Calu3 (cell line): ENCODE results near the gene PACS2. TPM values are rescaled to one million over a fixed set of nuclear protein-coding genes. Genes with fewer than 3 reads are reported as not detected.
"Not testable (repeated sequence)": the region's sequence is repeated elsewhere in the genome, so short reads cannot be mapped to it uniquely, and the experiment has no call there.

Experiments
- BruUV-seq: library from RNA; stranded (reverse); fragments of 400-500 nt; replicated peaks from 2 replicates; lab custom pipeline; 2021; lab: Mats Ljungman, UMichigan
- CTCF ChIA-PET: fragments of 300-600 bp; sonication (Branson Sonifier 250); formaldehyde crosslinking; loops from one replicate; lab custom pipeline; 2022; ENCODE audit warnings: antibody characterized with exemption; lab: Charles Lee
- DNase-seq: peaks from one replicate; pipeline ENCODE4 v3.0.0; 2022
- H3K27ac Mint-ChIP-seq: one replicate; pipeline ENCODE4 v1.8.0; 2022; ENCODE audit warnings: mixed read lengths; ENCODE audit not compliant: unreplicated experiment
- H3K27me3 Mint-ChIP-seq: one replicate; pipeline ENCODE4 v1.8.0; 2022; ENCODE audit warnings: mixed read lengths; ENCODE audit not compliant: unreplicated experiment
- H3K36me3 Mint-ChIP-seq: one replicate; pipeline ENCODE4 v1.8.0; 2022; ENCODE audit warnings: mild to moderate bottlenecking, moderate library complexity, mixed read lengths; ENCODE audit not compliant: insufficient read depth, unreplicated experiment
- H3K4me1 Mint-ChIP-seq: one replicate; pipeline ENCODE4 v1.8.0; 2022; ENCODE audit warnings: mild to moderate bottlenecking, low read depth, mixed read lengths; ENCODE audit not compliant: unreplicated experiment
- H3K4me3 Mint-ChIP-seq: one replicate; pipeline ENCODE4 v1.8.0; 2022; ENCODE audit warnings: mild to moderate bottlenecking, low read depth, moderate library complexity, mixed read lengths; ENCODE audit not compliant: unreplicated experiment
- H3K9me3 Mint-ChIP-seq: one replicate; pipeline ENCODE4 v1.8.0; 2022; ENCODE audit warnings: low read depth, mixed read lengths; ENCODE audit not compliant: unreplicated experiment
- CTCF ChIP-seq: fragments of 200-600 bp; IDR thresholded peaks from one replicate; pipeline ENCODE4 v1.8.0; 2022; ENCODE audit warnings: antibody characterized with exemption; ENCODE audit not compliant: unreplicated experiment
- intact Hi-C: fragments of 100-400 bp; cut with micrococcal nuclease; formaldehyde crosslinking; loops from one replicate; pipeline ENCODE4 v1.10.0; 2022; ENCODE audit not compliant: unreplicated experiment
- total RNA-seq: library from RNA; stranded (reverse); gene quantifications from 2 replicates; pipeline ENCODE4 v1.2.3, GENCODE V29; 2022

Gene PACS2
- total RNA-seq, 1 experiment from 2014 or later = 77.3 TPM

GRCh38 chr14:105326568-105326867 is 12.0 kb downstream of the PACS2 start:
- H3K27ac Mint-ChIP-seq = no peak overlapping the region
- no peaks in the 10 kb centered on the region for H3K9me3 Mint-ChIP-seq
- no peak overlapping the region for H3K4me3 Mint-ChIP-seq
- CTCF ChIA-PET = no interaction called here
- DNase-seq = no peak
- intact Hi-C loops = no loop called here
- H3K4me1 Mint-ChIP-seq = peaks cover 9% of the 10 kb centered on the region
- peaks cover 10% of the 10 kb centered on the region for H3K36me3 Mint-ChIP-seq
- H3K27me3 Mint-ChIP-seq = no peaks in the 10 kb centered on the region
- no peak for TF ChIP-seq CTCF
- BruUV-seq = no TSS peak

DNA sequence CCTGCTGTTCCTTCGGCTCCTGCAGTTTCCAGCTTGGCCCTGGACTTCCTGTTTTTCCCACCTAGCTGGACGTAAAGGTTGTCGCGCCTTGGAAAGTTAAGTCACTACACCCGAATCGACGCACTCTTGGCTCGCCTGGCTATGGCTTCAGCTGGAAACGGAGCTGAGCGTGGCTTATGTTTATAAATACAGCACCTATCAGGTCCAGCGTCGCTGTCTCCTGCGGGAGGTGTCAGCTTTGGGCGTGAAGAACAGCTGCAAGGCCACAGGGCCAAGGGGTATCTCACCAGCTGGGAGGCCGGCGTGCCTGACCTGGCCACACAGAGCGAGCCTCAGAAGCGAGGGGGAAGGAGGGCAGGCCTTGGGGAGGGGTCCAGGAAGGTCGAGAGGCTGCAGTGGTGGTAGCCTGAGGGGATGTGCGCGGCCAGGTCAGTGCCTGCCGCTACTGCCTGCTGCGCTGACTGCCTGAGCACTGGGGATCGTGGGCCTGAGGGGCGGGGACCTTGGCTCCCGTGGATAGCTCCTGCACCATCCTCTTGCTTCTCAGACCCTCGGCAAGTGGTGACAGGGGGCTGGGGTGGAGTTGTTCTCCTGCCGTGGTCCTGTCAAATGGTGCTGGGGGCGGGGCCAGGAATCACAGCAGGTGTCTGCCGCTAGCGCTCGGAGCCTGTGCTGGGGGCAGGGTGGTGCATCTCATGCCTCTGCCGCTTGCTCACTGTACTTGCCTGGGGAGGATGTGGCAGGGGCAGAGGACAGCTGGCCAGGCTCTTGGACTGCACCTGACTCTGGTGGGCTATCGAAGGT is 12.5 kb downstream of the PACS2 start:
- Mint-ChIP-seq H3K4me3 (no peak overlapping the region), H3K27ac (no peak overlapping the region), H3K9me3 (no peaks in the 10 kb centered on the region), H3K27me3 (no peaks in the 10 kb centered on the region), H3K36me3 (peaks cover 10% of the 10 kb centered on the region), H3K4me1 (peaks cover 9% of the 10 kb centered on the region)
- CTCF ChIA-PET = no interaction called here
- no peak for DNase-seq
- BruUV-seq = no TSS peak
- intact Hi-C loops = no loop called here
- TF ChIP-seq CTCF = no peak

DNA sequence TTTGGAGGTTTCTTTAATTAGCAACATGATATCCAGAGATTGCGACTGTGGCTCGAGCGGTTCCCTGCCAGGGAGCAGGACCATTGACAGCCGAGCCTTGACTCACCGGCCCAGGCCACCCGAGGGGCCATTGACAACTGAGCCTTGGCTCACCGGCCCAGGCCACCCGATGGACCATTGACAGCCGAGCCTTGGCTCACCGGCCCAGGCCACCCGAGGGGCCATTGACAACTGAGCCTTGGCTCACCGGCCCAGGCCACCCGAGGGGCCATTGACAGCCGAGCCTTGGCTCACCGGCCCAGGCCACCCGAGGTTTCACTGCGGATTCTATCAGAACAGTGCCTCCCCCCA is 13.1 kb downstream of the PACS2 start:
- H3K9me3 Mint-ChIP-seq, CTCF ChIA-PET, intact Hi-C loops, DNase-seq, H3K27me3 Mint-ChIP-seq, H3K4me1 Mint-ChIP-seq, BruUV-seq, H3K27ac Mint-ChIP-seq, H3K4me3 Mint-ChIP-seq: not testable (repeated sequence)
- peaks cover 10% of the 10 kb centered on the region for H3K36me3 Mint-ChIP-seq

GRCh38 chr14:105328070-105328677 is 13.6 kb downstream of the PACS2 start:
- no peak overlapping the region for H3K27ac Mint-ChIP-seq
- H3K9me3 Mint-ChIP-seq = no peaks in the 10 kb centered on the region
- intact Hi-C loops = no loop called here
- peaks cover 8% of the 10 kb centered on the region for H3K36me3 Mint-ChIP-seq
- BruUV-seq = no TSS peak
- H3K27me3 Mint-ChIP-seq = no peaks in the 10 kb centered on the region
- no peak for DNase-seq
- no peak for TF ChIP-seq CTCF
- CTCF ChIA-PET = no interaction called here
- peaks cover under 1% of the 10 kb centered on the region for H3K4me1 Mint-ChIP-seq
- no peak overlapping the region for H3K4me3 Mint-ChIP-seq
